ENCODE data around the gene ACSS2. TPM values are rescaled to one million over a fixed set of nuclear protein-coding genes. Genes with fewer than 3 reads are reported as not detected.

The ACSS2 gene
- polyA plus RNA-seq (ENCODE audit: insufficient read length) = 61.0 TPM

DNA sequence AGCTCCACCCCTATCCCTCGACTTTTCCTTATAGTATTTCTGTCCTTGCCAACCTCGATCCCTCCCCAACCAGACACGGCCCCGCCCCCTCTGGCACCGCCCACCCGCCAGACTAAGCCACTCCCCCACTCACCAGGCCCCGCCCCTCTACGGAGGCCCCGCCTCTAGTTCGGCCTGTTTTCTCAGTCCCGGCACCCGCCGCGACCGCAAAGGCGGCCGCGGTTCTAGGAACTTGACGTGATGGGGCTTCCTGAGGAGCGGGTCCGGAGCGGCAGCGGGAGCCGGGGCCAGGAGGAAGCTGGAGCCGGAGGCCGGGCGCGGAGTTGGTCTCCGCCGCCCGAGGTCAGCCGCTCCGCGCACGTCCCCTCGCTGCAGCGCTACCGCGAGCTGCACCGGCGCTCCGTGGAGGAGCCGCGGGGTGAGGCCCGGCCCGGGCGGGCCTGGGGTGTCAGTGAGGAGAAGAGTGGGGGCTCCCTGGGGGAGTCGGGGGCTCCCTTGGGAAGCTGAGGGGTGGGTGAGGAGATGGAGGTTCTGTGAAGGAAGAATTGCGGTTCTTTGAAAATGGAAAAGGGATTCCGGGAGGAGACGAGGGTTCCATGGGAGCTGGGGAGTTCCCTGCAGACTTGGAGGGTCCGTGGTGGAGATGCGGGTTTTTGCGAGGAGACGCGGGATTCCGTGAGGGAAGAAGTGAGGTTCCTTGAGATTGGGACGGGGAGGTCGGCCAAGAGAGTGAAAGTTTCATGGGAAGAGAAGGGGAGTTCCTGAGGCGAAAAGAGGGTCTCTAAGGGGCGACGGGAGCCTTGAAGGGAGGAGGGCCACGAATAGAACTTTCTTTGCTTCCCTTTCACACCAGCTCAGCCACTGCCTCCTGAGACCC, at the start of gene ACSS2:
Gene ACSS2 (plus strand): TSS at position 207 of the 877 bp plus-strand sequence. CDS start 34 bp downstream, at position 241.
- no peak for DNase-seq (ENCODE audit: low read depth)

DNA sequence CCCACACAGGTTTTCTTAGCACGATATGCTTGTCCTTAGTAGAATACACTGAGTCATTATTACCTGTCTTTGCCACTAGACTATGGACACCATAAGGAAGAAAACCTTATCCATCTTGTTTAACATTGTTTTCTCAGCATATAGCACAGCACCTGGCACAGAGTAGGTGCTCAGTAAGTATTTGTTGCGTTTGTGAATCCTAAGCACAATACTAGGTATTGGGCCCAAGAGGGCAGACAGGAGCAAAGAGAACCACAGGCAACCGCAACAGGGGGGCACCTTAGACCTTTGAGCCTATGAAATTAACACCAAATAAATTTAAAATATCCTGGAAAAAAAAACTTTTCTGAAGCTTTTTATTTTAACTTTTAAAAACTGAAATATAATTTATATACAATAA, 47.2 kb upstream of the ACSS2 start:
- DNase-seq (ENCODE audit: low read depth) = no peak

DNA sequence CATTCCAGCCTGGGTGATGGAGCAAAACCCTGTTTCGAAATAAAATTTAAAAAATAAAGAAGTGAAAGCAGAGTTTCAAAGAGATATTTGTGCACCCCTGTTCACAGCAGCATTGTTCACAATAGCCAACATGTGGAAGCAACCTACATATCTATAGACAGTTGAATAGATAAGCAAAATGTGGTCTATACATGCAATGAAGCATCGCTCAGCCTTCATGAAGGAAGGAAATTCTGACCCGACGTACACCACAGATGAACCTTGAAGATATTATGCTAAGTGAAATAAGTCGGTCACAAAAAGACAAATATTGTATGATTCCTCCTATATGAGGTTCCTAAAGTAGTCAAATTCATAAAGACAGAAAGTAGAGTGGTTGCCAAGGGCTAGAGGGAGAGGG, 44.5 kb upstream of the ACSS2 start:
- no peak for DNase-seq (ENCODE audit: low read depth)

DNA sequence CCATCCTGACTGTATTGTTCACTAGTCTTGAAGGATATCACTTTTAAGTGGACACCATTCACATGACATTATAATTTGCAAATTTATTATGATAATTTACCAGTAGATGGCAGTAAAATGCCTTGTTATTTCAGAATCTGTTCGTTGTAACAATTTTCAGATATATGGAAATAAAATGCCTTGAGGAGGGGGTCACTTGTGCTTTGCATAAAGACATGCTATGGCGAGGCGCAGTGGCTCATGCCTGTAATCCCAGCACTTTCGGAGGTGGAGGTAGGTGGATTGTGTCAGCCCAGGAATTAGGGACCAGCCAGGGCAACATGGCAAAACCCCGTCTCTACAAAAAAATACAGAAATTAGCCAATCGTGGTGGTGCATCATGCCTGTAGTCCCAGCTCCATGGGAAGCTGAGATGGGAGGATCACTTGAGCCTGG, 41.9 kb upstream of the ACSS2 start:
- no peak for DNase-seq (ENCODE audit: low read depth)

DNA sequence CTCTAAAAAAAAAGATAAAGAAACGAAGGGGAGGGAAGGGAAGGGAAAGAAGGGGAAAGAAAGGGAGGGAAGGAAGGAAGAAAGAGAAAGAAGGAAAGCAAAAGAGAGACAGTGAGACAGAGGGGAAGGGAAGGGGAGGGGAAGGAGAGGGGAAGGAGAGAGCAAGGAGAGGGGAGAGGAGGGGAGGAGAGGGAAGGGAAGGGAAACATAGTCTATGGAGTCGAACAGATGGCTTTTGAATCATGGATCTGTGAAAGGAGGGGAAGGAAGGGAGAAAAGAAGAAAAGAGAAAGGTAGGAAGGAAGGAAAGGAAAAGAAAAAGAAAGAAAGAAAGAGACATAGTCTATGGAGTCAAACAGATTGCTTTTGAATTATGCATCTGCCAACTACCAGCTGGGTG, 34.3 kb upstream of the ACSS2 start:
- DNase-seq (ENCODE audit: low read depth) = no peak

DNA sequence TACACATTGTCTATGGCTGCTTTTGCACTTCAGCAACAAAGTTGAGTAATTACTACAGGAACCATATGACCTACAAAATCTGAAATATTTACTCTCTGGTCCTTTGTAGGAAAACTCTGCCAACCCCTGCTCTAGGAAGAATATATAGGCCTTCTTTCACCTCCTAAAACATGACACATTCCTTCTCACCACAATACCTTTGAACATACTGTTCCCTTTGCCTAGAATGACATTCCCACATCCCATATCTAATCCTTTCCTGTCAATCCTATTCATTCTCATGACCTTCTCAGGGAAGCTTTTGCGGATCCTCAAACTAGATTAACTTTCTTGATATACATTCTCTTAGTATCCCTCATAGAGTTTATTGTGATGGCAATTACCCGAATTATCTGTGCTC, 33.0 kb upstream of the ACSS2 start:
- no peak for DNase-seq (ENCODE audit: low read depth)

DNA sequence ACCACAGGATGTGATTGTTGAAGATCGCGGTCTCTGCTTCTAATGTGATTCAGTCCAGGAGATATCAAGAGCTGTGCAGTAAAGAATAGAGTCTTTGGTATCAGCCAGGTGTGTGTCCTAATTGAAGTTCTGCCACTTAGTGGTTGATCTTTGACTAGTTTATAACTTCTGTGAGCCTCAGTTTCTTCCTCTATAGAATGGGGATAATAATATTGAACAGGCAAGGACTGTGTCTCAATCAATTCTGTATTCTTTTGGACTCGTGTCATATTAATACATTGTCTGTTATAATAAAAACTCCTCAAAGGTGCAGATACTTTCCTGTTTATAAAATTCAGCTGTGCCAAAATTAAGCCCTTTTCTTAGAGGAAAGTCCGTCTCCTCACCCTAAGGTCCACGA, 27.8 kb upstream of the ACSS2 start:
- no peak for DNase-seq (ENCODE audit: low read depth)

GRCh38 chr20:34849778-34850177, 26.6 kb upstream of the ACSS2 start:
- no peak for DNase-seq (ENCODE audit: low read depth)

DNA sequence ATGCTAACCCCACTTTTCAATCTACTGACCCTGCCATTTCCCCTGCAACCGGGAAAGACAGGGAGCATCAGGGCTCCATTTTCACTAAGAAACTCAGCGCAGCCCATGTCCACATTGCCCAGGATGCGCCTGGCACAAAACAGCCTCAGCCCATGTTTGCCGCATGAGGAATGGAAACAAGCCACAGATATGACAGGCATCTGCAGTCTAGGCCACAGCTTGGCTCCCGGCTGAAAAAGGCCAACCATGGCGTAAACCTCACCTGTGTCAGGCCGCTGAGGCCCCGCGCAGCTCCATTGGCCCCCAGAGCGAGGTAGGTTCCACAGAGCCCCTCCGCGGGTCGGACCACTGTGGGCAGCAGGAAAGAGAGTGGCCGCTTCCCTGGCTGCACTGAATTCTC, 25.4 kb upstream of the ACSS2 start:
- no peak for DNase-seq (ENCODE audit: low read depth)

GRCh38 chr20:34852298-34852697, 24.1 kb upstream of the ACSS2 start:
- no peak for DNase-seq (ENCODE audit: low read depth)

GRCh38 chr20:34859367-34859766, 17.0 kb upstream of the ACSS2 start:
- no peak for DNase-seq (ENCODE audit: low read depth)

DNA sequence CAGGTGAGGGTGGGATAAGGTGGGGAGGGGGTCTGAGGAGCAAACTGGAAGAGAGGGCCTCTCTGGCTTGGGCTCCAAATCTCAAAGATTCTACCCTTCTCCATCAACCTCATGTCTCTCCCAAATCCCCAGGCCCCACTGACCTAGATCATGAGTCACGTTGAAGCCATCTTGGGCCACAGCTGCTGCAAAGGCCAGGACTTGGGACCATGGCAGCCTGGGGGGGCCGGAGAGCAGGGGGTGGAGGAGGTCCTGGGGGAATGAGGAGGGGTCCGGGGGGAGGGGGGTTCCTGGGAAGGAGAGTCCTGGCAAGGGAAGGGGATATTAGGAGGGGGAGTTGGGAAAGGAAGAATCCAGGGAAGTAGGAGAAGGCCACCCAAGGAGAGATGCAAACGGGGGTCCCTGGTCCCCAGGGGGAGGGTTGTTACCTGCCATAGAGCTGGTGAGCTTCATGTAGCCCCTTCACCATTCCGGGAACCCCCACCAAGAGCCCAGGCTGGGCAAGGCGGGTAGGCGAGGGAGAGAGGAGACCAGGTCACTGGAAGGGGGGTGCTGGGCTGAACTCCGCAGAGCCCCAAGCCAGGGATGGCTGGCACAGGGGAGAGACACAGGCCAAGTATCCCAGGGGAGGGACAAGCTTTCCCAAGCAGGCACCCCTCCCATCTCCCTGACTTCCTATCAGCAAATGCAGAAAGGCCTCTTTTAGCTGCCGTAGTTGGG, 16.4 kb upstream of the ACSS2 start:
- no peak for DNase-seq (ENCODE audit: low read depth)

- no peak for DNase-seq (ENCODE audit: low read depth)
Observed at GRCh38 chr20:34861386-34862084, 14.9 kb upstream of the ACSS2 start.

- DNase-seq (ENCODE audit: low read depth) = no peak
Observed at GRCh38 chr20:34862724-34863123, 13.7 kb upstream of the ACSS2 start.

- no peak for DNase-seq (ENCODE audit: low read depth)
Observed at GRCh38 chr20:34863421-34863965, 12.9 kb upstream of the ACSS2 start.

DNA sequence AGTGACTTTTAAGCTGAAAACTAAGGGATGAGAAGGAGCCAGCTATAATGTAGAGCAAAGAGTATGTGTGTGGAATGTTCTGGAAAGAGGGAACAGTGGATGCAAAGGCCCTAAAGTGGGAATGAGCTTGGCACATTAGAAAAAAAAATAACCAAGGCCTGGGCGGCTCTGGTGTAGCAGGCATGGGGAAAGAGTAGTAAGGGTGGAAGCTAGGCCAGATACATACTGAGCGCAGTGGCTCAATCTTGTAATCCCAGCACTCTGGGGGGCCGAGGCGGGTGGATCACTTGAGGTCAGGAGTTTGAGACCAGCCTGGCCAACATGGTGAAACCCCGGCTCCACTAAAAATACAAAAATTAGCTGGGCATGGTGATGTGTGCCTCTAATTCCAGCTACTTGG, 12.2 kb upstream of the ACSS2 start:
- no peak for DNase-seq (ENCODE audit: low read depth)

- no peak for DNase-seq (ENCODE audit: low read depth)
Observed at GRCh38 chr20:34871320-34871926, 5.0 kb upstream of the ACSS2 start.

- DNase-seq (ENCODE audit: low read depth) = no peak
Observed at GRCh38 chr20:34871966-34872621, 4.3 kb upstream of the ACSS2 start.

DNA sequence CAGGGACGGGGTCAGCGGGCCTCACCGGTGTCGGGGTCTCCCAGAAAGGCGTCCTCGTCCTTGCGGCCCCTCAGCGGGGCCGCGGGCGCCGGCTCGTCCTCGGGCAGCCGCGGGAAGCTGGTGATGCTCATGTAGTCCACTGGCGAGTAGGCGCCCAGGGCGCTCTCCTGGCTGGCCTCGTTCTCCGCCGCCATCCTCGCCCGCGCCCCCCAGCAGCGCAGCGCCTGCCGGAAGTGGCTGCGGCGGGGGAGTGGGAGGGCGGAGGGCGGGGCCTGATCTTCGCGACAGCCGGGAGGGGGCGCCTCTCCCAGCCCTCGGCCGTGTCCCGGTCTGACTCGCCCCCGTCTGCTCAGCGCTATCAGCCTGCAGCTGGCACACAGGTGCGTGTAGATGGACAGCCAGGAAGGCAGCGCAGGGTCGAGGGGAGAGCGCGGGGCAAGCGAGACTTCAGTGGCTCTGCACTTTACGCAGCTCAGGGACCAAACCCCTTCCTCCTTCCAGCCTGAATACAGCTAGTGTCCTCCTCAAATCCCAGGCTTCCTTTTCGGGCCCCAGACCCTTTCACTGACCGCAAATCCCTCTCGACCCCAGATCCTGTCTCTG, 3.7 kb upstream of the ACSS2 start, which contains the start of gene GGT7:
Gene GGT7 (minus strand): TSS at position 235 of the 603 bp plus-strand sequence. CDS start 41 bp downstream, at position 194.
- DNase-seq (ENCODE audit: low read depth) = no peak

GRCh38 chr20:34873583-34874093, 2.8 kb upstream of the ACSS2 start:
- no peak for DNase-seq (ENCODE audit: low read depth)

Measured in forelimb muscle (tissue), 1 donor.